Measurements from ENCODE around the gene SLC19A1.
A peak's percentile ranks its signal among the peaks of the same experiment; 100 is the strongest.

SLC19A1 gene

GRCh38 chr21:45488931-45489721 lies 53.1 kb downstream of the SLC19A1 start:
- no peak for DNase-seq

DNA sequence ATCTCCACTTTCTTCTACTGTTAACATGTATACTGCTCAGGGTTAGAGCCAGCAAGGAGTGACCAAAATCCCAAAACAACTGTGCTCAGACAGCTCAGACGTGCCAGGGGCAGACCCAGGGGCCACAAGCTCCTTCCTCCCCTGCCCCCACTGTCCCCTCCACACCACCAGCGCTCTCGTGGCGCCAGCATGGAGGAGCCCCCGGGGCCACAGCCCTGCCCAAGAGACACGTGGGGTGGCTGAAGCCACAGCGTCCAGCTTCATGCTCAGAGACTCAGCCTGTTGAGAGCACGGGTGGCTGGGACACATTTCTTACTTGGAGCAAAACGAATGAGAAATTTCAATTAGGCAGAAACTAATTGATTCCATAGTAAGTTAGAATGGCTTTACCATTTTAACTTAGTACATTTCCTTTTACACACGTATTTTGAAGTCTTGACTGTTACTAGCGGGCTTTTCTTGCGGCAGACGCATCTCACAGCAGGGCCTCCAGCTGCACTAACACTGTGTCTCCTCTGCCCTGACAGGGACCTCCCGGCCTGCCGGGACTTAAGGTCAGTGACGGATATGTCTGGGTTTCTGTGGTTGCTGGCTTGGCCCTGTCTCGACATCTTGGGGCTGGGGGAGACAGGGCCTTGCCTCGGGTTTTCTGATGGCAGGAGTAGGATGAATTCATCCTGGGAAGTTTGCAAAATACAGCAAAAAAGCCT lies 54.2 kb downstream of the SLC19A1 start:
- DNase-seq: no peak

- DNase-seq: no peak
These were observed 55.0 kb downstream of the SLC19A1 start for GRCh38 chr21:45487161-45487806.

DNA sequence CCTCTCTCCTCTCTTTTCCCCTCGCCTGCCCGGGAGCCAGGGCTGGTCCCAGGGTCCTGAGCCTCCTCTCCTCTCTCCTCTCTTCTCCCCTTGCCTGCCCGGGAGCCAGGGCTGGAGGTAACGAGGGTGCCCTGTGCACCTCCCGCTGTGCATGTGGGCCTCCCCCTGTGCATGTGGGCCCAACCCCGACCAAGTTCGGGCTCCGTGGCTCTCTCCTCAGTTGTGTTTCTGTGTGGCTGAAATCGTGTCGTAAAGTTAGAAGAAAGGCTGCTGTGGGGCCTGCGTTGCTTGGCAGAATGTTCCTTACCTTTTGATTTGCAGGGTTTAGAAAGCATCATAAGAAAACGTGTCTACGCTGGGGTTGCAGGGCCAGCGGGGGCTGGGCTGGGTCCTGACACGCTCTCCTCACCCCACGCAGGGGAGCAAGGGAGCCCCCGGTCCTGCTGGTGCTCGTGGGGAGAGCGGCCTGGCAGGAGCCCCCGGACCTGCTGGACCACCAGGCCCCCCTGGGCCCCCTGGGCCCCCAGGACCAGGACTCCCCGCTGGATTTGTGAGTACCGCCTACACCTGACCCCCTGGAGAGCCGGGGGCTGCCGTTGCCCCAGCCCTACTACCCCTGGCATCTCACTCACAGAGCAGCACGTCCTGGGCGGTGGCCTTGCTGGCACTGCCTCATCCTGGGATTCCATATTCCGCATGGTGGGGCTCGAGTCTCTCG lies 55.6 kb downstream of the SLC19A1 start:
- no peak for DNase-seq

- DNase-seq: no peak
These were observed 56.4 kb downstream of the SLC19A1 start for GRCh38 chr21:45485686-45486442.

- DNase-seq: no peak
These were observed 57.9 kb downstream of the SLC19A1 start for GRCh38 chr21:45484318-45484717.

- DNase-seq: peak; percentile 47
These were observed 59.1 kb downstream of the SLC19A1 start for GRCh38 chr21:45482899-45483821.

DNA sequence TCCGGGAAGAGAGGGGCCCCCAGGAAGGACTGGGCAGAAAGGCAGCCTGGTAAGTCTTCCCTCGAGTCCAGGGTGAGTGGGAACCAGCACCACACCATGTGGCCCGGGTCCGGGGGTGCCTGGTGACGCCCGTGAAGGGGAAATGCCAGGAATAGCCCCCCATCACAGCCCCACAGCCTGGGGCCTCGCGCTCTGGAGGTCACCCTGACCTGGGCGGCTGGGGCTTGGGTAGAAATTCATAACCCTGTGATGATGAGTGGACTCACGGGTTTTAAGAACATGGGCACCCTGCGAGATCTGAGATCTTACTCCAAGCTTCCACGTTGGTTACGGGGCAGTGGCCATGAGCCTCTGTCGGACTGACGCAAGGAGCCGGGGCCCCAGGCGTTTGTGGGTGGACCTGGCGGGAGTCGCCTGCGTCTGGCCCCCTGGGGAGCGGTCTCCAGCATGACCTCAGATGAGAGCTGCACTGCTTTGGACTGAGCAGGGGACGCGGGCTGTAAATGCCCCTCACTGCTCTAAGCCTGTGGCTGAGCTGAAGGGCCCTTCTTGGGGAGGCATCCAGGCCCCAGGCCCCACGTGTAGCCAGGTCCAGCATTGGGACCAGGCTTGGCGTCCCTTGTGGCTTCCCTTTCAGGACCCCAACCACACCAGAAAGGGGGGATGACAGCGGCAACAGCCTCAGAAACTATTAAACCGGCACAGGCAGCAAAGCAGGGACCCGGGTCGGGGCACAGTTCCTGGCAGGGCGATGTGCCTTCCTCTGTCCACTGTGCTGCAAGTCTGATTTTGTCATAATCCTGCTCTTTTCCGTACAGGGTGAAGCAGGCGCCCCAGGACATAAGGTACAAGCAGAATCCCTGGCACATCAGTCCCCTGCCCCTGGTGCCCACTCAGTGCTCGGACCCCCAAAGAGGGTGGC lies 60.0 kb downstream of the SLC19A1 start:
- no peak for DNase-seq

GRCh38 chr21:45481566-45481965 lies 60.7 kb downstream of the SLC19A1 start:
- DNase-seq: no peak

DNA sequence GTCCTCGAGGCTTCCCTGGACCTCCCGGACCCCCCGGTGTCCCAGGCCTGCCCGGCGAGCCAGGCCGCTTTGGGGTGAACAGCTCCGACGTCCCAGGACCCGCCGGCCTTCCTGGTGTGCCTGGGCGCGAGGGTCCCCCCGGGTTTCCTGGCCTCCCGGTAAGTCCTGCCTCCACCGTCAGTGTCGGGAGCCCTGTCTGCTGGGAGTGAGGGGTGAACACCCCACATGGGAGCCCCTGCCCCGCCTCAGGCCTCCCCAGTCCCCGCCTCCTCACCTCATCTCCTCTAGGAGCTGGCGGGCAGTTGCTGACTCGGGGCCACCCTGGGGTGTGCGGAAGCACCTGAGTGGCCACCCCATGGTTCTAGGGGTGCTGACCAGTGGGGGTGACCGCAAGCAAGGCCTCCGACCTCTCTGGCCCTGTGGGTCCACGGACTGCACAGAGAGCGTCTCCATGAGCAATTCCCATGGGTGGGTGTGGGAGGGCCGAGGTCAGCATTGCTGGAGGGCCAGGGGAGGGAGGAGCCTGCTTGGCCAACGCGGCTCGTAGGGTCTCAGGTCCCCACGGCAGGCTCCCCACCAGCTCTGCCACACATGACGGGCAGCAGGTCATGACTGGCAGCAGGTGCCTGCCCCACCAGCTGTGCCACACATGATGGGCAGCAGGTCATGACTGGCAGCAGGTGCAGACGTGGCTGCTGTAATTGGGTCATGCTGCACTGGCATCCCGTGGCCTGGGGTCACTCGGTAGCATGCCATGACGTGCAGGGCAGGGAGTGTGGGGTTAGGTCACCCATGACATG lies 61.3 kb downstream of the SLC19A1 start:
- no peak for DNase-seq

DNA sequence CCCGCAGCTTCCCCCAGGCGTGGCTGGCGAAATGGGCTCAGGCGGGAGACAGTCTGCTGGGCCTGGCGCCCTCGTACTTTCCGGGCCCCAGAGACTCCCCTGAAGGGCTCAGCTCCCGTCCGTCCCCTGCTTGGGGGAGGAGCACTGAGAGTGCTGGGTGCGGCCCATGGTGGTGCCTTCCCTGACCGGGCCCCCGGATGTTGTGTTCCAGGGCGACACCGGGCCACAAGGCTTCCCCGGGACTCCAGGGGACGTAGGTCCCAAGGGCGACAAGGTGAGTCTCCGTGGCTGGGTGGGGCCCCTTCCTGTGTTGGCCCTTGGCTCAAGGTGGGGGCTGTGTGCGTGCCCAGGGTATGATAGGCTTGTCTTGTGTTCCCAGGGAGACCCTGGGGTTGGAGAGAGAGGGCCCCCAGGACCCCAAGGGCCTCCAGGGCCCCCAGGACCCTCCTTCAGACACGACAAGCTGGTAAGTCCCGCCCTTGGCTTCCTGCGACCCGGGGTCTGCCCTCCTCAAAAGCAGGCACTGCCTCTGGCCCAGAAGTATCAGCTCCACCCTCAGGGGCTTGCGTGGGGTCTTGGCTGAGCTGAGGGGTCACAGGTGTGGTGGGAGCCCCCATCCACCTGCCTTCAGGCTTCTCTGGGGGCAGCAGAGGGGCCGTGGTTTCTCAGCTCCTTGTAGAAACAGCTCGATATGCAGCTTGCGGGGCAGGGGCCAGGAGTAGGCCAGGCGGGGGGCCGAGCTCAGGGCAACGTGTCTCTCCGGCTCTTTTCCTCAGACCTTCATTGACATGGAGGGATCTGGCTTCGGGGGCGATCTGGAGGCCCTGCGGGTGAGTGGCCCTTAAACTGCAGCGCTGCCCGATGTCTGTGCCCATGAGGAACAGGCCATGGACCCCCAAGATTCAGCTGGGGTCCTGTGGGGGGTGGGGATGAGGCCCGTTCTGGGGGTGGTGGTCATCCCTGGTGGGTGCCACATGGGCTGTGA lies 62.3 kb downstream of the SLC19A1 start:
- peak; percentile 28 for DNase-seq

GRCh38 chr21:45478816-45479669 lies 63.2 kb downstream of the SLC19A1 start:
- no peak for DNase-seq

GRCh38 chr21:45478115-45478801 lies 64.0 kb downstream of the SLC19A1 start:
- DNase-seq: peak; percentile 87

- DNase-seq: no peak
These were observed 64.8 kb downstream of the SLC19A1 start for GRCh38 chr21:45477176-45478114.

DNA sequence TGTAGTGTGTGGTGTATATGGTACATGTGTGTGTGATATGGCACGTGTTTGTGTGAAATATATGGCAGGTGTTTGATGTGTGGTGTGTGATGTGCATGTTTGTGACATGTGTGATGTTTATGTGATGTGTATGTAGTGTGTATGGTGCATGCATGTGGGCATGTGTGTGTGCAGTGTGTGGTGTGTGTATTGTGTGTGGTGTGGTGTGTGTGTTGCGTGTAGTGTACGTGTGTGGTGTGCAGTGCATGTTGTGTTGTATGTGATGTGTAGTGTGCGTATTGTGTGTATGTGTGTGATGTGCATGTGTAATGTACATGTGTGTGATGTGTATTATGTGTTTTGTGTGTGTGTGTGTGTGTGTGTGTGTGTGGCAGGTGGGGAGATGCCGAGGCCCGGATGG lies 65.7 kb downstream of the SLC19A1 start:
- DNase-seq: no peak

Data from CD4-positive, alpha-beta T cell treated with Interleukin-12 subunit alpha and Interleukin-12 subunit beta, for 1 hour (primary cell).